ENCODE results near the gene POU5F1. TPM values are rescaled to one million over a fixed set of nuclear protein-coding genes. Genes with fewer than 3 reads are reported as not detected.
"Not testable (repeated sequence)": the region's sequence is repeated elsewhere in the genome, so short reads cannot be mapped to it uniquely, and the experiment has no call there.

The POU5F1 gene
- polyA plus RNA-seq, 3 donors = 0.20 TPM; not detected in 2

DNA sequence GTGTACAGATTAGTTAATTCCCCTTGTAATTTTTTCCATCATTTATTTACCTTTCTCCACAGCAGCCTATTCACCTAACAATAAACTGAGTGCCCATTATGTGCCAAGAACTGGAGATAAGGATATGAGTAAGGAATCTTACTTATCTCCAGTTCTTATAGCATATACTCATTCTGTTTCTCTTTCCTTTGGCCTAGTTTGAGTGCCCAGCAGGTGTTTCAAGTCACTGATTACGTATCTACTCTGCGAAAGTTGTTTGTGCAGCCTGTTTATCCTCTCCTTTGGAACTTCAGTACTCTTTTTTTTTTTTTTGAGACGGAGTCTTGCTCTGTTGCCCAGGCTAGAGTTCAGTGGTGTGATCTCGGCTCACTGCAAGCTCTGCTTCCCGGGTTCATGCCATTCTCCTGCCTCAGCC lies 17.3 kb upstream of the POU5F1 start:
- H3K27ac Mint-ChIP-seq = no peak overlapping the region
- intact Hi-C loops (cut with micrococcal nuclease) = no loop called here

DNA sequence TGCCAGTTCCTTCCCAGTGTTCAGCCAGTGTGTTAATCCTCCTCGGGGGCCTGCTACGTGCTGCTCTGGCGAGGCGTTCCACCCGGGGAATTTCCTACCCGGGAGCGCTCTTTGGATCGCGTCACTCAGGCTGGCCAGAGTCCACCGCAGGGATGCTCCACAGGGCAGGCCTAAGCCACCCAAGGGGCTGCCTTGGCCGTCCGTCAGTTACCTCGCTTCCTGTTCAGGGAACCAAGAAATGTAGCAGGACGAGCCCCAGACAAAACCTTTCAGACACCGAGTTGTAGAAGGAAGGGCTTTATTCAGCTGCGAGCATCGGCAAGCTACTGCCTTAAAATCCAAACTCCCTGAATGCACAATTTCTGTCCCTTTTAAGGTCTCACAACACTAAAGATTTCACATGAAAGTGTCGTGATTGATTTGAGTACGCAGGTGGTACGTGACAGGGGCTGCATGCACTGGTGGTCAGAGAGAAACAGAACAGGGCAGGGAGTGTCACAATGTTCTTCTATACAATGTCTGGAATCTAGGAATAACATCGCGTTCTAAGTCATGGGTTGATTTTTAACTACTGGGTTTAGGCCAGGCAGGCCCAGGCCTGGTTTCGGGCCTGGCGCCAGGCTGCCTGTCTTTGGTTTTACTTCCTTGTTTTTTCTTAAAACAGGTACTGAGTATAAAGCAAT lies 15.7 kb upstream of the POU5F1 start:
- Mint-ChIP-seq H3K36me3 (no peaks in the 10 kb centered on the region), H3K27ac (peak overlapping the region in 3 of 7 donors; percentile 6 to 77 (median 13)), H3K4me3 (no peak overlapping the region), H3K9me3 (peaks cover 0 to 1% (median 0%) of the 10 kb centered on the region in 7 donors), H3K27me3 (ENCODE audit: low read depth in 3 of 3) (no peaks in the 10 kb centered on the region), H3K4me1 (peaks cover 7% of the 10 kb centered on the region)
- Histone ChIP-seq H3K4me2 (replicated peaks; ENCODE audit: extremely low read depth, low read length, poor library complexity, severe bottlenecking) (no peak overlapping the region), H3K4me3 (replicated peaks in 1 of 3; ENCODE audit: low read depth in 2 of 3, low read length in 3 of 3) (no peak overlapping the region), H3K4me1 (ENCODE audit: control insufficient read depth in 1 of 2, insufficient read depth in 2 of 2, low read length in 2 of 2) (peaks cover 0 to 3% of the 10 kb centered on the region in 2 donors), H2AFZ (ENCODE audit: insufficient read depth, low read depth, low read length, poor library complexity, severe bottlenecking) (peak overlapping the region; percentile 56), H3K27ac (ENCODE audit: low read depth in 1 of 2, low read length in 2 of 2) (no peak overlapping the region), H3K9me3 (replicated peaks in 1 of 2; ENCODE audit: control insufficient read depth in 1 of 2, insufficient read depth in 1 of 2, low read length in 2 of 2) (no peaks in the 10 kb centered on the region), H4K20me1 (ENCODE audit: insufficient read depth, low read length) (no peaks in the 10 kb centered on the region), H3K27me3 (ENCODE audit: control insufficient read depth in 2 of 2, insufficient read depth in 2 of 2, low read length in 2 of 2) (no peaks in the 10 kb centered on the region), H3K9ac (ENCODE audit: insufficient read depth, low read length, poor library complexity, severe bottlenecking) (no peak overlapping the region), H3K79me2 (ENCODE audit: insufficient read depth, low read length) (no peaks in the 10 kb centered on the region), H3K36me3 (replicated peaks in 1 of 2; ENCODE audit: control insufficient read depth in 1 of 2, insufficient read depth in 2 of 2, low read length in 2 of 2) (no peaks in the 10 kb centered on the region)
- intact Hi-C loops (cut with micrococcal nuclease) = no loop called here
- TF ChIP-seq, protein P1, sequence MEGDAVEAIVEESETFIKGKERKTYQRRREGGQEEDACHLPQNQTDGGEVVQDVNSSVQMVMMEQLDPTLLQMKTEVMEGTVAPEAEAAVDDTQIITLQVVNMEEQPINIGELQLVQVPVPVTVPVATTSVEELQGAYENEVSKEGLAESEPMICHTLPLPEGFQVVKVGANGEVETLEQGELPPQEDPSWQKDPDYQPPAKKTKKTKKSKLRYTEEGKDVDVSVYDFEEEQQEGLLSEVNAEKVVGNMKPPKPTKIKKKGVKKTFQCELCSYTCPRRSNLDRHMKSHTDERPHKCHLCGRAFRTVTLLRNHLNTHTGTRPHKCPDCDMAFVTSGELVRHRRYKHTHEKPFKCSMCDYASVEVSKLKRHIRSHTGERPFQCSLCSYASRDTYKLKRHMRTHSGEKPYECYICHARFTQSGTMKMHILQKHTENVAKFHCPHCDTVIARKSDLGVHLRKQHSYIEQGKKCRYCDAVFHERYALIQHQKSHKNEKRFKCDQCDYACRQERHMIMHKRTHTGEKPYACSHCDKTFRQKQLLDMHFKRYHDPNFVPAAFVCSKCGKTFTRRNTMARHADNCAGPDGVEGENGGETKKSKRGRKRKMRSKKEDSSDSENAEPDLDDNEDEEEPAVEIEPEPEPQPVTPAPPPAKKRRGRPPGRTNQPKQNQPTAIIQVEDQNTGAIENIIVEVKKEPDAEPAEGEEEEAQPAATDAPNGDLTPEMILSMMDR (IDR thresholded peaks at IDR 0.05) = no peak
- DNase-seq = no peak
- 94% methylated on average over 16 of the region's 24 CpGs for WGBS (ENCODE audit: insufficient coverage)

More for the DNA sequence above, 17.3 kb upstream of the POU5F1 start:
- Histone ChIP-seq H3K79me2 (ENCODE audit: insufficient read depth, low read length) (no peaks in the 10 kb centered on the region), H3K36me3 (replicated peaks in 1 of 2; ENCODE audit: control insufficient read depth in 1 of 2, insufficient read depth in 2 of 2, low read length in 2 of 2) (no peaks in the 10 kb centered on the region), H2AFZ (ENCODE audit: insufficient read depth, low read depth, low read length, poor library complexity, severe bottlenecking) (no peak overlapping the region), H3K9me3 (replicated peaks in 1 of 2; ENCODE audit: control insufficient read depth in 1 of 2, insufficient read depth in 1 of 2, low read length in 2 of 2) (no peaks in the 10 kb centered on the region), H3K4me1 (ENCODE audit: control insufficient read depth in 1 of 2, insufficient read depth in 2 of 2, low read length in 2 of 2) (peaks cover 0 to 3% of the 10 kb centered on the region in 2 donors), H3K4me3 (replicated peaks in 1 of 3; ENCODE audit: low read depth in 2 of 3, low read length in 3 of 3) (no peak overlapping the region), H4K20me1 (ENCODE audit: insufficient read depth, low read length) (no peaks in the 10 kb centered on the region), H3K27ac (ENCODE audit: low read depth in 1 of 2, low read length in 2 of 2) (no peak overlapping the region), H3K4me2 (replicated peaks; ENCODE audit: extremely low read depth, low read length, poor library complexity, severe bottlenecking) (no peak overlapping the region), H3K9ac (ENCODE audit: insufficient read depth, low read length, poor library complexity, severe bottlenecking) (no peak overlapping the region), H3K27me3 (ENCODE audit: control insufficient read depth in 2 of 2, insufficient read depth in 2 of 2, low read length in 2 of 2) (no peaks in the 10 kb centered on the region)
- Mint-ChIP-seq H3K9me3 (peaks cover 0 to 1% (median 0%) of the 10 kb centered on the region in 7 donors), H3K4me1 (peaks cover 7% of the 10 kb centered on the region), H3K4me3 (no peak overlapping the region), H3K36me3 (no peaks in the 10 kb centered on the region), H3K27me3 (ENCODE audit: low read depth in 3 of 3) (peaks cover 0 to 2% (median 0%) of the 10 kb centered on the region in 3 donors)
- no peak for DNase-seq
- TF ChIP-seq, protein P1 (IDR thresholded peaks at IDR 0.05) = no peak
- 94% methylated on average over 2 of the region's 5 CpGs for WGBS (ENCODE audit: insufficient coverage)

DNA sequence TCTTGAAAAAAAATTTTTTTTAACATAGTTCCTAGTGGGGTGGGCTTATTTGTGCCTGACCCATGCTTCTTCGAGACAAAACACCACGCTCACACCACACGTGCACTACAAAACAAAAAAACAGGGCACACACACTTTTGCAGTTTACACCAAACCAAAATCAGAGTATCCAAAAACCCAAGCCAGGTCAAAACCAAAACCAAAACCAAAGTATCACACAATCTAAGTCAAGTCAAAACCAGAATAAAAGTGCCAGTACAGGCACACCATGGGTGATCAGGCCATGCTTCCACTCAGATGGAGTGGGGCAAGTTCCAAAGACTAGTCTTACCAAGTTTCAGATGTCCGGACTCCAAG lies 15.2 kb upstream of the POU5F1 start:
- H3K4me3 ChIP-seq (replicated peaks in 1 of 3; ENCODE audit: low read depth in 2 of 3, low read length in 3 of 3); H3K27ac Mint-ChIP-seq; H4K20me1 ChIP-seq (ENCODE audit: insufficient read depth, low read length); H3K27ac ChIP-seq (ENCODE audit: low read depth in 1 of 2, low read length in 2 of 2); H3K9ac ChIP-seq (ENCODE audit: insufficient read depth, low read length, poor library complexity, severe bottlenecking); H3K4me3 Mint-ChIP-seq; H3K27me3 Mint-ChIP-seq (ENCODE audit: low read depth in 3 of 3); intact Hi-C loops (cut with micrococcal nuclease); H3K36me3 Mint-ChIP-seq; DNase-seq; H3K36me3 ChIP-seq (replicated peaks in 1 of 2; ENCODE audit: control insufficient read depth in 1 of 2, insufficient read depth in 2 of 2, low read length in 2 of 2); H3K4me1 Mint-ChIP-seq; H3K9me3 ChIP-seq (replicated peaks in 1 of 2; ENCODE audit: control insufficient read depth in 1 of 2, insufficient read depth in 1 of 2, low read length in 2 of 2); H3K9me3 Mint-ChIP-seq; H2AFZ ChIP-seq (ENCODE audit: insufficient read depth, low read depth, low read length, poor library complexity, severe bottlenecking); H3K4me2 ChIP-seq (replicated peaks; ENCODE audit: extremely low read depth, low read length, poor library complexity, severe bottlenecking); H3K79me2 ChIP-seq (ENCODE audit: insufficient read depth, low read length); H3K27me3 ChIP-seq (ENCODE audit: control insufficient read depth in 2 of 2, insufficient read depth in 2 of 2, low read length in 2 of 2); H3K4me1 ChIP-seq (ENCODE audit: control insufficient read depth in 1 of 2, insufficient read depth in 2 of 2, low read length in 2 of 2): not testable (repeated sequence)
- 96% methylated on average over 4 of the region's 4 CpGs for WGBS (ENCODE audit: insufficient coverage)
